Endometrial microvascular endothelial cells (primary cell): ENCODE data around the gene SLC7A10. TPM values are rescaled to one million over a fixed set of nuclear protein-coding genes. Genes with fewer than 3 reads are reported as not detected.

Experiments used
- in situ Hi-C: cut with HindIII; loops from 2 replicates; pipeline ENCODE4 v1.10.0; 2017; ENCODE audit warnings: low sequenced_read_pairs, low pct_unique_long_range_greater_than_20kb; ENCODE audit errors: inconsistent ontology term
- total RNA-seq: library from RNA; depleted of rRNA; stranded (reverse); fragments of >200 nt; gene quantifications from one replicate; pipeline ENCODE4 v1.2.3, GENCODE V29; 2015; ENCODE audit errors: inconsistent ontology term

SLC7A10 gene
- total RNA-seq, 1 donor from 2014 or later = not detected

- in situ Hi-C loops = no loop called here
Measured at GRCh38 chr19:33257828-33258227, 32.2 kb upstream of the SLC7A10 start.

GRCh38 chr19:33256261-33256660, 30.6 kb upstream of the SLC7A10 start:
- in situ Hi-C loops = no loop called here

GRCh38 chr19:33255781-33256180, 30.1 kb upstream of the SLC7A10 start:
- in situ Hi-C loops = no loop called here

GRCh38 chr19:33254245-33254824, 28.7 kb upstream of the SLC7A10 start:
- in situ Hi-C loops = no loop called here

- in situ Hi-C loops = no loop called here
Measured at GRCh38 chr19:33252971-33253370, 27.3 kb upstream of the SLC7A10 start.

- in situ Hi-C loops = no loop called here
Measured at GRCh38 chr19:33252418-33252962, 26.8 kb upstream of the SLC7A10 start.

- in situ Hi-C loops = no loop called here
Measured at GRCh38 chr19:33251526-33252090, 26.0 kb upstream of the SLC7A10 start.

- in situ Hi-C loops = no loop called here
Measured at GRCh38 chr19:33251076-33251475, 25.4 kb upstream of the SLC7A10 start.

- in situ Hi-C loops = no loop called here
Measured at GRCh38 chr19:33250500-33250899, 24.9 kb upstream of the SLC7A10 start.

GRCh38 chr19:33249740-33250366, 24.2 kb upstream of the SLC7A10 start:
- in situ Hi-C loops = no loop called here

GRCh38 chr19:33248954-33249613, 23.4 kb upstream of the SLC7A10 start:
- in situ Hi-C loops = no loop called here

GRCh38 chr19:33248553-33248953, 22.9 kb upstream of the SLC7A10 start:
- in situ Hi-C loops = no loop called here

- in situ Hi-C loops = no loop called here
Measured at GRCh38 chr19:33248104-33248503, 22.5 kb upstream of the SLC7A10 start.

GRCh38 chr19:33247441-33247819, 21.8 kb upstream of the SLC7A10 start:
- in situ Hi-C loops = no loop called here

GRCh38 chr19:33246709-33247440, 21.2 kb upstream of the SLC7A10 start:
- in situ Hi-C loops = no loop called here

GRCh38 chr19:33245948-33246708, 20.5 kb upstream of the SLC7A10 start:
- in situ Hi-C loops = no loop called here

- in situ Hi-C loops = no loop called here
Measured at GRCh38 chr19:33242911-33243310, 17.3 kb upstream of the SLC7A10 start.

- in situ Hi-C loops = no loop called here
Measured at GRCh38 chr19:33242131-33242530, 16.5 kb upstream of the SLC7A10 start.
